22Rv1 (cell line): ENCODE measurements around the gene GARNL3.

Experiments used
- CTCF ChIP-seq: fragments of 450-650 bp; IDR thresholded peaks from 2 replicates; pipeline ENCODE4 v1.5.1; 2017; ENCODE audit warnings: mild to moderate bottlenecking
- ZFX ChIP-seq: fragments of 450-650 bp; IDR thresholded peaks from 2 replicates; pipeline ENCODE4 v1.6.1; 2017; ENCODE audit warnings: antibody characterized with exemption, borderline replicate concordance

DNA sequence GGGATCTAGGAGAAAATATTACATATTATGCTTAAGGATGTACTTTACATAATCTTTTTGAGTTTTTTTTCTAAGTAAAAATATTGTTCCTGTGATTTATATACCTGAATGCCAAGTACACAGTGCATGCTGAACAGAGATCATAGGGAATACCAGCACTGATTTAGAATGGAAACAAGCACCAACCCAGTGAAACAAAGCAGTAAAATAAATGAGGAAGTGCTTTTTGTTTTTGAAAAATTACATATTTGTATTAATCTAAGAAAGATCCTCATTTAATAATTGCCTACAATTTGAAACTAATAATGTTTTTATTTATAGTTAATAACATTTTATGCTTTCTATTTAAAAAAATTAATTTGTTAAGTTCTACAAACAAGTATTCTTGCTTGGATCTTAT lies 18.0 kb downstream of the GARNL3 start:
- TF ChIP-seq CTCF (no peak), ZFX (no peak)
